GM18507 (cell line): ENCODE measurements around the gene DCLK1.

ENCODE experiments used
- DNase-seq: peaks from one replicate; pipeline ENCODE4 v3.0.0; 2011; ENCODE audit warnings: low read depth; ENCODE audit not compliant: insufficient read length; ENCODE audit errors: extremely low spot score
- FAIRE-seq: peaks from 2 replicates; lab custom pipeline; 2011; peaks lifted over from hg19 to GRCh38; lab: Jason Lieb, UNC

Gene DCLK1

DNA sequence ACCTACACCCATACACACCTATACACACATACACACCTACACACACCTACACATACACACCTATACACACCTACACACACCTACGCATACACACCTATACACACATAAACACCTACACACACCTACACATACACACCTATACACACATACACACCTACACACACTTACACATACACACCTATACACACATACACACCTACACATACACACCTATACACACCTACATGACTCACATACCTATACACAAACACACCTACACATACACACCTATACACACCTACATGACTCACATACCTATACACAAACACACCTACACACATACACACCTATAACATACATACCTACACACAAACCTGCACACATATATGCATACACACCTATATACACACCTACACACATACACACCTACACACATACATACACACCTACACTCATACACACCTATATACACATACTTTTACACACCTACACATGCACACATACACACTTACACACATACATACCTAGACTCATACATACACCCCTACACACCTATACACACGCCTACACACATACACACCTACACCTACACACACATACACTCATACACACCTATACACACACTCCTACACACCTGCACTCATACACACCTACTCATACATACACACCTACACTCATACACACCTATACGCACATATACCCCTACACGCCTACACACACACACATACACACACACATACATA is 368.0 kb downstream of the DCLK1 start:
- DNase-seq (no peak), FAIRE-seq (peak; percentile 24)

DNA sequence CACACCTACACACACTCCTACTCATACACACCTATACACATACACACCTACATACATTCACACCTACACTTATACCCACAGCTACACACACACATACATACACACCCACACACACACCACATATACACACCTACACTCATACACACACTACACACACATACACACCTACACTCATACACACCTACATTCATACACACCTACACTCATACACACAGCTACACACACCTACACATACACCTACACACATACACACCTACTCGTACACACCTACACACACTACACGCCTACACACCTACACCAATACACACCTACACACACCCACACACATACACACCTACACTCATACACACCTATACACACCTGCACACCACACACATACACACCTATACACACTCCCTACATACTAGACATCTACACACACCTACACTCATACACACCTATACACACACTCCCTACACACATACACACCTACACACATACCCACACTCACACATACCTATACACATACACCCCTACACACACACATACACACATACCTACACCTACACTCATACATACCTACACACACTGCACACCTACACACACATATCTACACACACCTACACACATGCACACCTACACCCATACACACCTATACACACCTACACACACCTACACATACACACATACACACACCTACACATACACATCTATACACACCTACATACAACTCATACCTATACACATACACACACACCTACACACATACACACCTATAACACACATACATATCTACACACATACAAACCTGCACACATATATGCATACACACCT is 369.5 kb downstream of the DCLK1 start:
- FAIRE-seq (no peak), DNase-seq (no peak)

DNA sequence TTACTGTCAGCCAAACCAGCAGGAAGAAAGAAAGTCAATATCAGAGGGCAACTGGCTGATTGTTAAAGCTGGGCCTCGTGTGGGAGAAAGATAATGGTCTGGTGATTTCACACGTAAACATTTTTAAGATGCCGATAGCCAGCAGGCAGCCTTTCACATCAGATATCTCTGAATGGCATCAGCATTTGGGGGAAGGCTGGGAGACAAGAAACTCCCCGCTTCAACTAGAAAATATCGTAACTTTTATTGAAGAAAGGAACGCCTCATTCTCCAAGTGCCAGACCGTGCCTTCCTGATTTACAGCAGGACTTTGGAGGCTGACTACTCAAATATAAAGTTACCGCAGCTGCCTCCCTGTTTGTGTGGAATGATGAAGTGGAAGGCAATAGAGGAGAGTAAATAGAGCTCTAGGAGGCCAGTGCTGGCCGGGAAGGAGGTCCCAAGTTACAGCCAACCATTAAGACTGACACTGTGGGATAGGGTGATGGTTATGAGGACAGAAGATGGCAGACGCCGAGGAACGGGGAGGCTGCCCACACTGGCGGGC is 370.4 kb downstream of the DCLK1 start:
- no peak for DNase-seq
- FAIRE-seq = no peak

DNA sequence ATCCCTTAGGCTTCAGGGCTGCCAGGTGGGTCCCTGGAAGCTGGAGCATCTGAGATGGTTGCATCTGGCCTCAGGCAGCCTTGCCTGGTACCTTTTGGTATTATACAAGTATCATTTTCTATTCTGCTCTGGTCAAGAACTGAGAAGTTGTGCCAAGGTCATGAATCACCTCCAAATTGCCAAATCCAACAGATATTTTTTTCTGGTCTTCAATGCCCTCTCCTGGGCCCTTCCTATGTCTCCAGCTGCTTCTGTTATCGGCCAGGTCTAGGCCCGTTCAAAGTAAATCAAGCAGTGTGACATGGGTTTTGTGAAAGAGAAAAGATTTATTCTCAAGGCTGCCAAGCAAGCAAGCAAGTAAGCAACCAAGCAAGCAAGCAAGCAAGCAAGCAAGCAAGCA is 383.6 kb downstream of the DCLK1 start:
- FAIRE-seq (no peak), DNase-seq (no peak)

DNA sequence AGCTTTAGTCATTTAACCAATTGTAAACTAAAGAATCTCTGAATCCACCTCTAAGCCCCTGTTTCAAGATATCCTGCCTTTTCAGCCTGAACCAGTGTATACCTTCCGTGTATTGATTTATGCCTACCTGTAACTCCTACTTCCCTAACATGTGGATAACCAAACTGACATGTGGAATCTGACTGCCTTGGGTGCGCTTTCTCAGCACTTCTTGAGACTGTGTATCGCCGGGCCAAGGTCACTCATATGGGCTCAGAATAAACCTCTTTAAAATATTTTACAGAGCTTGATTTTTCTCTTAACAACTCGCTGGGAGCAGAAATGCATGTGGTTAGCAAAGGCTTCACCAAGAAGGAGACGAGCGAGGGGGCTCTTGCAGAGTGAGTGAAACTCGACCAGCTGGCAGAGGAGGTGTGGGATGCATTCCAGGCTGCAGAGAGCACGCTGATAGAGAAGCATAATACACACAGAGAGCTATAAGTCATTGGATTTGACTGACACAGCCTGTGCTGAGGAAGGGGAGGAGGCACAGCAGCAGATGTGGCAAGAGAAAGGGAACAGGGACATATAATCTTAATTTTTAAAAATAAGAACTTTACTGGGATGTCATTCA is 386.5 kb downstream of the DCLK1 start:
- FAIRE-seq (no peak), DNase-seq (no peak)

DNA sequence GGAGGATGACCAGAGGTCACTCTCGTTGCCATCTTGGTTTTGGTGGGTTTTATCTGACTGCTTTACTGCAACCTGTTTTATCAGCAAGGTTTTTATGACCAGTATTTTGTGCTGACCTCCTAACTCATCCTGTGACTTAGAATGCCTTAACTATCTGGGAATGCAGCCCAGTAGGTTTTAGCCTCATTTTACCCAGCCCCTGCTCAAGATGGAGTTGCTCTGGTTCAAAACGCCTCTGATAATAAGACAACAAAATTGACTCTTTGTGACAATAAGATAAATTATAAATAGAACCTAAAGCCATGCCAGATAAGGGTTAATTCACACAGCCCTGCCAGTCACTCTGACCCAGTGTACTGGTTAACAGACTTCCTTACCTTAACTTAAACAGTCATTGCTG is 387.0 kb downstream of the DCLK1 start:
- FAIRE-seq (no peak), DNase-seq (no peak)

DNA sequence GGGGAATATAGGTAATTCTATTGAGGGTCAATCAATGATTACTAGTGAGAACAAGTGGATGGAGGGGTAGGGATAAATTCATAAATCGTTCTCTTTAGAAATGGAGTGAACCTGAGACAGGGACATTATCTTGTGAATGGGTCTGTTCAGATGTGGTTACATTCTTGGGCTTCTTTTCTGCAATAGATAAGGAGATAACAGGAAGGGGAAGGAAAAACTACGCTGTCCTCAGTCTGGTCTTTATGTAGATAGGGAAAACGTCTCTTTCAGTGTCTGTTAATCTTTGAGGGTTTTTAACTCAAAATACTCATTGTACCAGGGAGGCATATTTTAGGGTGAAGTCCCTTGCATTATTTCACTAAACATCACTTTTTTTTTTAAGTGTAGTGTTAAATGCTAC is 388.0 kb downstream of the DCLK1 start:
- DNase-seq = no peak
- FAIRE-seq = no peak

DNA sequence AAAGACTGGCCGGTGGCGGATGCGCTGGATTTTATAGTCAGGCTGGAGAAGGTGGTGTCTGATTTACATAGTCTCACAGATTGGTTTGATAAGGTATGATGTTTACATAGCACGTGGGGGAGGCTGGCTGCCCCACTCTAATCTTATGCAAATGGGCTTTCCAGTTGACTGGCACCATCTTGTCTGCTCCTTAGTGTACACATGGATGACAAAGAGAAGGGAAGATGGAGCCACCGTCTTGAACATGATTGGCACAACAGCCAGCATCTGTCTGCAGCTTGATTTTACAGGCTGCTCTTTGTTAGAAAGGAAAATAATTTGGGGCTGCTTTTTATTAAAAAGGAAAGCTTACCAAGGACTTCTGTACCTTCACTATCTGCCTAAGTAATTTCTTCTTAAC is 389.5 kb downstream of the DCLK1 start:
- no peak for FAIRE-seq
- DNase-seq = no peak

DNA sequence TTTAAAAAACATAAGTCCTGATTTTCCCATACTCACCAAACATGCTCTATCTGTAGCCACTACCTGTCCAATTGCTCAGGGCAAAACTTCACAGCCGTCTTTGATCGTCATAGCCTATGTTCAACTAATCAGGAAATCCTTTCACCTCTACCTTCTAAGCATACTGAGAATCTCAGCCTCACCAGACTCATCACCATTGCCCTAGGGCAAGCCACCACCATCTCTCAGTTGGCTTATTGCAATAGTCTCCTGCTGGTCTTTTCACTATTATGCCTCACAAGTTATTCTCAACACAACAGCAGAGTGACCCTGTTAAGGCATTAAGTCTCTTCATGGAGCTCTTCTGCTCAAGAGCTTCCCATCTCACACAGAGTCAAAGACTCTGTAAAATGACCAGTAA is 394.3 kb downstream of the DCLK1 start:
- FAIRE-seq = no peak
- no peak for DNase-seq

DNA sequence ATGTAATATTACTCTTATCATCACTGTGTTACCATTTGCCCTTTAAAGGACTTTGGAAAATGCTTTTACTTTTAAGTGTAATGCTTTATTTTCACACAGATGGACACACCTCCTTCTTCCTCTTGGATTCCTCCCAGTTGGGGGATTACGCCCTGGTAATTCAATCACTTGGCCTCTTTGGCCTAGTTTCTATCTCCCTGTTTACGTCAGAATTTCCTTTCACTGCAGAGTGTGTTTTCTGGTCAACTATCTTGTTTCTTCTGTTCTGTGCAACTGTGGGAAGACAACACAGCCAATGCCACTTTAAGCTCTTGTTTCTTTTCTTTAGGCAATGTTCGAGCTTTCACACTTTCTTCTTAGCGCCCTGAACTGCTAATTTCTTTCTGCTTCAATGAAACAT is 397.4 kb downstream of the DCLK1 start:
- DNase-seq (no peak), FAIRE-seq (no peak)

DNA sequence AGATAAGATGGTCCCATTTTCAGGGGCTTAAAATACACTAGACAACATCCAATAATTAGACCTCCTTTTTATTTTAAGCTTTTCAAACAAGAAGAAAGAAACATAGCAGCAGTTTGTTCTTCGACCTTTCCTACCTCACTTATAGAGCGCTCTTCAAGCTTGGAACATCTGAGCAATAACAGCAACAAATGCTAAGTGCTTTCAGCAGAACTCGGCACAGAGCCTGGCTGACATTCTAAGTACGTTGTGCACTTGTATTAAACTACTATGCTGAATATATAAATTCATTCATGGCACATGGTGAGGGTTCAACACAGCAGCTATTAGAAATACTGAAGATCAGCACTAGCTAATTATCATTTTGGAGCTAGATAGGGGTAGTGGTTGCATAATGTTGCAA is 398.6 kb downstream of the DCLK1 start:
- DNase-seq (no peak), FAIRE-seq (no peak)

DNA sequence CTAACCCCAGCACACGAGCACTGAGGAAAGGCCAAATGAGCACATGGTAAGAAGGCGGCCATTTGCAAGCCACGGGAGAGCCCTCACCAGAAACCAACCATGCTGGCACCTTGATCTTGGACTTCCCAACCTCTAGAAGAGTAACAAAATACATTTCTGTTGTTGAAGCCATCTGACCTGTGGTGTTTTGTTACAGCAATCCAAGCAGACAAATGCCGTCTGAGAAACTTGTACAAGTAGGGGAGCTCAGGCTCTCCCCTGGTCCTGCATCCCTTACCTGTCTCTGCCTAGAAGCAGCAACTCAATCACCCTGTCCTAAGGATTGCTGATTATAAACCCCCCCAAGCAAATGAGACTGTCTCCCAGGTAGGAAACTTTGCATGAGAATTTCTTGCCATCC is 399.7 kb downstream of the DCLK1 start:
- DNase-seq (no peak), FAIRE-seq (no peak)

DNA sequence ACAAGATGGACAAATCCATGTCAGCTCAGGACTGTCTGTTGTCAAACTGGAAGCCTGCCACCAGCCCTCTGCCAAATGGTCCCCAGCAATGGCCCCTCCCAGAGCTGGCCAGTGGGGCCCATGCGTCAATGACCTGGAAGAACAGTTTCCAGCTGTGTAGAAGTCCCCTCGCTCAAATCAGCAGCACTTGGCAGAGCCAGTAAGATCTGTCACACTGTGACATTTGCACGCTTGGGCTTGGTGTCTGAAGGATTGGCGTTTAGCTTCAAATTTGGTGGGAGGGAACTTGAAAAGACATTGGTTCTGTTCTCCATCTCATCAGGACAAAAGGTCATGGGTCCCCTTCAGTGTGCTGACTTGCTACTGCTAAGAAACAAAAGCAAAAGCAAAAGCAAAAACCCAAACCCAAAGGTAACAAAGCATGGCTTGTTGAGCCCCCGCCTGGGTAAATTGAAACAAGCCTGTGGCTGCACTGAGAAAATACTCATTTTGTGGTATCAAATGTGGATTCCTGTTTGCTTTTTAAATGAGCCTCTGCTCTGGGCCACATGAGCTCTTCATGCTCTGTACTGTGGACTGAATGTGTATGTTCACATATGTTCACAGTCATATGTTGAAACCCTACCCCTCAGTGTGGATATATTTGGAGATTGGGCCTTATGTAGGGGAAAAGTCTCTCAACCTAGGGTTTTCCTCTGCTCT is 401.1 kb downstream of the DCLK1 start:
- FAIRE-seq = peak; percentile 45

DNA sequence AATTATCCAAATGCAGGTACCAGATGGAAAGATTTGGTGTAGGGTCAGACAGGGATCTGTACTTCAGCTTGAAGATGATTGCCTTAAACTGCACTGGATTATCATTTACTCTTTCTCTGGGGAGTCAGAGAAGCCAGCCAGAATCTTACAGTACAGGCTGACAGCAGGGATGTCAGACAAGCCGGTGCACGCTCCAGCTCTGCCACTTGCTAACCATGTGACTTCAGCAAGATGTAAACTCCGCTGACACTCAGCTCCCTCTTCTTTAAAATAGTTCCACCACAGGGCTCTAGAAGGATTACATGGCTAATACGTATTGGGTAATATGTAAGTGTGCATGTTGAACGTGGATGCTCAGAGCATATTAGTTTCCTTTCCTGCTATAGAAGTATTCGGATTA is 403.3 kb downstream of the DCLK1 start:
- DNase-seq = no peak
- no peak for FAIRE-seq

More for the DNA sequence above, 401.1 kb downstream of the DCLK1 start:
- DNase-seq = no peak

DNA sequence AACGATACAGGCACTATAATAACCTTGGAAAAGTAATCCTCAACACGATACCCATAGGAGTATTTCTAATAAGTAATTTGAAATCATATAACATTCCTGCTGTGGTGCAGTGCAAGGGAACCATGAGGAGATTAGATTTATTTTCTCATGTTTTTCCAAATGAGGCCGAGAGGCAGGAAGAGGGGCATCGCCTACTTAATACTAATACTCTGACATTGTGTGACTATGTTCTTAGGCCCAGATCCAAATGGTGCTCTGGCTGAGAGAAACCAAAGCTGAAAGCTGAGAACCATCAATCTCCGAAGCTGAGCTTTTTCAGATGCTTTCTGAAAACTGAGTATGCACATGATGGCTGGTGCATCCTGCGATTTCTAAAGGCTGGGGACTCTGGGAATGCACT is 406.7 kb downstream of the DCLK1 start:
- DNase-seq (no peak), FAIRE-seq (no peak)

DNA sequence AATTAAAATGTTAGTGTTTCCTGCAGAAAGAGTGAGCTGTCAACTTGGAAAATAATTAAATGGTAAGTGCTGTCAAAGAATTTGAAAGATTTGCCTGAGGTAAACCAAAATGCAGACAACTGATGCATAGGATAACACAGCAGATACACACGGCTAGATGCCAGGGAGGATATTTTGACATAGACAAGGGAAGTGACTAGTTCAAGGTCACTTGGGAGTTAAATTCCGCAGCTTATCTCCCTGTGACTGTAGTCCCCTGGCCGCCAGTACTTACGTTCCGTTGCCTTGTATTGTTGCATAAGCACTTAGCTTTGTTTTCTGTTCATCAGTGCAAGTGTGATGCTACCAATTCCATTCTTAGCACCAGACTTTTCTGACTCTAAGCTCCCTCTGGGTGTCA is 407.4 kb downstream of the DCLK1 start:
- no peak for FAIRE-seq
- no peak for DNase-seq

DNA sequence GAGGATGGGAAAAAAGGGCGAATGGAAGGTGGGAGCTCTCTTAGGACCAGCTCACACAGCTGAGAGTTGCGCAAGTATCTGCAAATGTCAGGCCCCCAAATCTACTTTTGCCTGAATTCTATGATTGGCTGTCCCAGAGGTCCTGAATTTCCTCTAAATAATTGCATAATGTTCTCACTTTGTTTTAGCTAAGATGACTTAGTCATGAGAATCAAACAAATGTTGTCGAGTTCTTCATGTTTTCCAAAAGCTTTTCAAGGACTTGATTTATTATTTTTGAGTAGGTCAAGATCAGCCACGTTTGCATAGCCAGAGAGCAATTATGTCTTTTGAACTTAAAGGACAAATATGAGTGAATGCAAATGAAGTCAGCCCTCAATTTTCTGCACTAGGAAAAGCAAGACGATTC is 408.1 kb downstream of the DCLK1 start:
- no peak for DNase-seq
- no peak for FAIRE-seq

DNA sequence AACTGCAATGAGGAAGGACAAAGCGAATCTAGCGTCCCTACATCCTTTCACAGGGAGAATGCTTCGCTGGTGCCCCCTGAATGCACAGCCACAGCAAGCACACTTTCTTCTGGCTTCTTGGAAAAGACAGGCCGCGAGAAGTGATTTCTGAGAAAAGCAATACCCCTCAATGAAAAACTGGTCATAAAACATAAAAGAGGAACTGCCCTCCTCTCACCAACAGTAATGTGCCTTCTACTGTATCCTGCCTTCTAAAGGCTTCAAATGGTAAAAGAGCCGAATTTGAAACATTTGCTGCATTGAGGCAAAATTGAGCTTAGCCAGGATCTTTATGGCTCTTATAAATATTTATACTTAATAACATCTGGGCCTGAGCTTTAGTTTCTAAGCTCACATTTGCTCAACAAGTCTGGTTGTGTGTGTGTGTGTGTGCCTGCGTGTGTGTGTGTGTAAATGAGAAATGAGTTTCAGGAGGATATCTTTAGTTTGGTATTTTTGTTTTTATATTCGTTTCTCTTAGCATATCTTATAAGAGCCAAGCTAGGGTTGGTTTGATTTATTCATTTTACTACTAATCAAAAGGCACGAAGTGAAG is 408.6 kb downstream of the DCLK1 start:
- FAIRE-seq (no peak), DNase-seq (no peak)

DNA sequence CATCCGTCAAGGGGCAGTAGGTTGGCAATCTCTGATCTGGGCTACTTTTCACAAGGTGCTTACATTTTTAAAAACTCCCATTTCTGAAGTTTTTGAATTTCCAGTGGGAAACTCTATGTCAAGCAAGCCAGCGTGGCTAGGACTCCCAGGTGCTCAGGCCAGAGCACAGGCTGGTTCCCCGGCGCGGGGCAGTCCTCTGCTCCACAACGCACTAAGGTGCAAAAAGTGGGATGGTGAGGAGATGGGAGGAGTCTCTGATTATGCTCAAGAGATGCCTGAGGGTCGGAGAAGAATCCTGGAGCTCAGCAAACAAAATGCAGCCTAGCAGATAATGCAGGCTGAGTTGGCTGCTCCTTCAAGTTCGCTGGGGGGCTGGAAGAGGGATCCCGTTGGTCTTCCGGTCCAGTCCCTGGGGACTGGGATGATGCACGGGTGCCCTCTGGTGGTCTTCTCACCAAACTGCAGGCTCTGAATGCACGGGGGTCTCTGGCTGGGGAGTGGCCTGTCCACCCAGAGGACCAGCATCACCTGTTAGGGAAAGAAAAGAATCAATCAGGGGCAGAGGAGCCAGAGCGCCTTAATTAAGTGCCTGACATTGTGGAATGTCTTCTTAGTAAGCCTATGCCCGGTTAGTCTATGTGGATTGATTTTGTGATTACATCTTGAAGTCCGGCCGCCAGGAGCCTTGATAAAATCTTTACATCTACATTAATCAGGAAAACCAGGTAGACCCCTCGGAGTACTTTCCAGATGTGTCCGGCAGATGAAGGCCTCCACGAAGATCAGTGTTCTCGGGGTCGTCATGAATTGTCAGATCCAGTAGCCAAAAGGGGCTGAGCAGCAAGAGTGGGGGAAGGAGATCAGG is 410.3 kb downstream of the DCLK1 start:
- FAIRE-seq (peak; percentile 66), DNase-seq (peak; percentile 45)
